Smooth muscle cell (in vitro differentiated cells): Measurements from ENCODE around the gene SLIT3. TPM values are rescaled to one million over a fixed set of nuclear protein-coding genes. Genes with fewer than 3 reads are reported as not detected.

ENCODE experiments used
- DNase-seq: peaks from one replicate; lab custom pipeline; 2025; ENCODE audit not compliant: unreplicated experiment; lab: John Stamatoyannopoulos, UW
- H2AFZ ChIP-seq: fragments of 200-600 bp; sonication (generic); 2 replicates; pipeline ENCODE4 v1.6.0; 2016; ENCODE audit warnings: antibody characterized with exemption, low read depth, mild to moderate bottlenecking
- H3F3A ChIP-seq: fragments of 200-600 bp; sonication (generic); 2 replicates; pipeline ENCODE4 v1.6.0; 2017; ENCODE audit warnings: antibody characterized with exemption, low read depth
- H3K27ac ChIP-seq: fragments of 200-600 bp; sonication (generic); 2 replicates; pipeline ENCODE4 v1.5.1; 2016; ENCODE audit warnings: low read depth, mild to moderate bottlenecking
- H3K27me3 ChIP-seq: fragments of 200-600 bp; sonication (generic); 2 replicates; pipeline ENCODE4 v1.6.1; 2016; ENCODE audit warnings: low read depth, mild to moderate bottlenecking
- H3K36me3 ChIP-seq: fragments of 200-600 bp; sonication (generic); 2 replicates; pipeline ENCODE4 v1.5.1; 2016; ENCODE audit warnings: low read depth
- H3K4me1 ChIP-seq: fragments of 200-600 bp; sonication (generic); 2 replicates; pipeline ENCODE4 v1.5.1; 2016; ENCODE audit warnings: low read depth
- H3K4me2 ChIP-seq: fragments of 200-600 bp; sonication (generic); 2 replicates; pipeline ENCODE4 v1.6.0; 2016; ENCODE audit warnings: mild to moderate bottlenecking
- H3K4me3 ChIP-seq: fragments of 200-600 bp; sonication (generic); 2 replicates; pipeline ENCODE4 v1.5.1; 2016; ENCODE audit warnings: mild to moderate bottlenecking
- H3K79me2 ChIP-seq: fragments of 200-600 bp; sonication (generic); 2 replicates; pipeline ENCODE4 v1.6.0; 2016; ENCODE audit warnings: low read depth, mild to moderate bottlenecking
- H3K9ac ChIP-seq: fragments of 200-600 bp; sonication (generic); 2 replicates; pipeline ENCODE4 v1.6.0; 2016; ENCODE audit warnings: low read depth
- H3K9me3 ChIP-seq: fragments of 200-600 bp; sonication (generic); replicated peaks from 2 replicates; pipeline ENCODE4 v1.5.1; 2016; ENCODE audit warnings: low read depth
- H4K20me1 ChIP-seq: fragments of 200-600 bp; sonication (generic); 2 replicates; pipeline ENCODE4 v1.6.0; 2016; ENCODE audit warnings: low read depth
- CTCF ChIP-seq: fragments of 200-600 bp; sonication (generic); IDR thresholded peaks from 2 replicates; pipeline ENCODE4 v1.5.1; 2017; ENCODE audit warnings: borderline replicate concordance, mild to moderate bottlenecking, antibody characterized with exemption; ENCODE audit not compliant: insufficient read depth, poor library complexity, severe bottlenecking
- WGBS: methylation state at CpG from one replicate; pipeline ENCODE4 v1.1.7; 2016; ENCODE audit warnings: low lambda C conversion rate; 5-methylcytosine and 5-hydroxymethylcytosine counted together
- polyA plus RNA-seq: library from polyadenylated mRNA; unstranded; fragments of >200 nt; fragmentation: Nextera tagmentation; extraction: Ambion mirVana; gene quantifications from 2 replicates; pipeline ENCODE4 v1.2.1, GENCODE V29; 2016
- total RNA-seq: library from RNA; depleted of rRNA; stranded (reverse); fragments of >200 nt; gene quantifications from 2 replicates; pipeline ENCODE4 v1.2.3, GENCODE V29; 2014

SLIT3 gene
- total and polyA plus RNA-seq, 2 experiments from 2014 or later: 25.4 to 29.5 TPM

- H3K27me3 ChIP-seq: peaks cover 3% of the 10 kb centered on the region
- no peak overlapping the region for H3K27ac ChIP-seq
- no peaks in the 10 kb centered on the region for H4K20me1 ChIP-seq
- no peak overlapping the region for H3K4me2 ChIP-seq
- H3K36me3 ChIP-seq: no peaks in the 10 kb centered on the region
- no peak for DNase-seq
- no peak overlapping the region for H3K4me3 ChIP-seq
- no peaks in the 10 kb centered on the region for H3F3A ChIP-seq
- H3K9me3 ChIP-seq: no peaks in the 10 kb centered on the region
- 58% methylated on average over 6 of the region's 6 CpGs for WGBS
- H3K4me1 ChIP-seq: no peaks in the 10 kb centered on the region
- H3K79me2 ChIP-seq: no peaks in the 10 kb centered on the region
- H2AFZ ChIP-seq: no peak overlapping the region
- H3K9ac ChIP-seq: no peak overlapping the region
- TF ChIP-seq CTCF: no peak
These were observed 384.1 kb downstream of the SLIT3 start for GRCh38 chr5:168916852-168917251.

GRCh38 chr5:168916266-168916665 lies 384.7 kb downstream of the SLIT3 start:
- no peak overlapping the region for H3K4me3 ChIP-seq
- WGBS: 48% methylated on average over 5 of the region's 5 CpGs
- no peak overlapping the region for H3K4me2 ChIP-seq
- no peak for TF ChIP-seq CTCF
- no peak for DNase-seq
- no peak overlapping the region for H3K27ac ChIP-seq
- no peaks in the 10 kb centered on the region for H3K9me3 ChIP-seq
- no peaks in the 10 kb centered on the region for H4K20me1 ChIP-seq
- no peaks in the 10 kb centered on the region for H3F3A ChIP-seq
- H3K36me3 ChIP-seq: no peaks in the 10 kb centered on the region
- no peaks in the 10 kb centered on the region for H3K4me1 ChIP-seq
- H3K79me2 ChIP-seq: no peaks in the 10 kb centered on the region
- H3K27me3 ChIP-seq: peaks cover 3% of the 10 kb centered on the region
- no peak overlapping the region for H3K9ac ChIP-seq
- H2AFZ ChIP-seq: no peak overlapping the region

- Histone ChIP-seq H3K27me3 (no peaks in the 10 kb centered on the region), H3K36me3 (no peaks in the 10 kb centered on the region), H3K4me3 (no peak overlapping the region), H2AFZ (no peak overlapping the region), H4K20me1 (no peaks in the 10 kb centered on the region), H3K9me3 (no peaks in the 10 kb centered on the region), H3K4me2 (no peak overlapping the region), H3K27ac (no peak overlapping the region), H3K9ac (no peak overlapping the region), H3K79me2 (no peaks in the 10 kb centered on the region), H3F3A (no peaks in the 10 kb centered on the region), H3K4me1 (no peaks in the 10 kb centered on the region)
- DNase-seq: no peak
- no peak for TF ChIP-seq CTCF
- 94% methylated on average over 5 of the region's 5 CpGs for WGBS
These were observed 386.4 kb downstream of the SLIT3 start for GRCh38 chr5:168914491-168914890.

- WGBS: 87% methylated on average over 6 of the region's 6 CpGs
- no peaks in the 10 kb centered on the region for H3K36me3 ChIP-seq
- no peaks in the 10 kb centered on the region for H3K79me2 ChIP-seq
- no peak overlapping the region for H2AFZ ChIP-seq
- no peak for TF ChIP-seq CTCF
- no peak overlapping the region for H3K27ac ChIP-seq
- H3K4me3 ChIP-seq: no peak overlapping the region
- no peak for DNase-seq
- no peaks in the 10 kb centered on the region for H4K20me1 ChIP-seq
- no peak overlapping the region for H3K4me2 ChIP-seq
- H3K4me1 ChIP-seq: no peaks in the 10 kb centered on the region
- no peaks in the 10 kb centered on the region for H3K27me3 ChIP-seq
- no peaks in the 10 kb centered on the region for H3K9me3 ChIP-seq
- no peaks in the 10 kb centered on the region for H3F3A ChIP-seq
- no peak overlapping the region for H3K9ac ChIP-seq
These were observed 390.1 kb downstream of the SLIT3 start for GRCh38 chr5:168910874-168911273.
